ENCODE data around the gene TSHZ2. TPM values are rescaled to one million over a fixed set of nuclear protein-coding genes. Genes with fewer than 3 reads are reported as not detected.

The TSHZ2 gene
- total and polyA plus RNA-seq, 2 of the 4 experiments (the other 2 are of a cell fraction): under 0.01 to 0.02 TPM

- Histone ChIP-seq H4K20me1 (ENCODE audit: insufficient read depth, low read length) (no peaks in the 10 kb centered on the region), H2BK15ac (ENCODE audit: low read depth, low read length) (no peak overlapping the region), H3K56ac (ENCODE audit: extremely low read depth, insufficient read depth, low read length) (no peak overlapping the region), H3K9ac (ENCODE audit: low read depth, low read length) (no peak overlapping the region), H4K91ac (ENCODE audit: insufficient read depth, low read depth, low read length) (no peak overlapping the region), H2BK120ac (ENCODE audit: low read depth, low read length) (no peak overlapping the region), H3K23ac (ENCODE audit: low read depth, low read length) (no peak overlapping the region), H3K79me1 (ENCODE audit: low read depth in 1 of 2, low read length in 2 of 2) (no peaks in the 10 kb centered on the region), H3K4me3 (ENCODE audit: insufficient read depth, low read depth, low read length) (no peak overlapping the region), H3K4me1 (ENCODE audit: control insufficient read depth, insufficient read depth, low read length) (no peaks in the 10 kb centered on the region), H3K9me3 (ENCODE audit: control insufficient read depth, insufficient read depth, low read length) (no peaks in the 10 kb centered on the region), H2AK9ac (replicated peaks; ENCODE audit: low read depth, low read length, poor library complexity) (no peak overlapping the region), H4K8ac (ENCODE audit: low read depth in 2 of 2, low read length in 2 of 2) (no peak overlapping the region), H3K4me2 (ENCODE audit: low read depth, low read length) (no peak overlapping the region), H3K18ac (ENCODE audit: low read depth, low read length) (no peak overlapping the region), H3K27ac (ENCODE audit: insufficient read depth, low read length) (no peak overlapping the region), H2BK20ac (ENCODE audit: low read depth, low read length) (no peak overlapping the region), H3K27me3 (ENCODE audit: control insufficient read depth, insufficient read depth, low read length) (no peaks in the 10 kb centered on the region), H2BK5ac (ENCODE audit: low read depth, low read length, poor library complexity, severe bottlenecking) (no peak overlapping the region), H3K36me3 (ENCODE audit: control insufficient read depth, insufficient read depth, low read length) (no peaks in the 10 kb centered on the region), H3K14ac (replicated peaks; ENCODE audit: low read depth, low read length) (no peak overlapping the region), H4K5ac (ENCODE audit: low read depth, low read length) (no peak overlapping the region), H2AK5ac (ENCODE audit: low read depth, low read length) (no peak overlapping the region), H2AFZ (replicated peaks; ENCODE audit: low read length, poor library complexity) (no peak overlapping the region), H3K4ac (ENCODE audit: low read depth, low read length) (no peak overlapping the region), H3K9me1 (ENCODE audit: insufficient read depth, low read length) (no peaks in the 10 kb centered on the region)
- no CpG with 5 or more reads among the region's 3 CpGs for WGBS, 2 experiments (ENCODE audit: extremely low coverage in 2 of 2, insufficient read length in 1 of 2)
- BruUV-seq (replicated peaks): no TSS peak
- no peak for ATAC-seq (ENCODE audit: low read depth)
- ChIA-PET POLR2A (ENCODE audit: unreplicated experiment) (no interaction called here), CTCF (no interaction called here)
- in situ Hi-C loops (cut with MboI; ENCODE audit: low sequenced_read_pairs): no loop called here
- TF ChIP-seq RCOR1 (IDR thresholded peaks at IDR 0.05; ENCODE audit: insufficient replicate concordance, low read length) (no peak), NFE2L2 (IDR thresholded peaks at IDR 0.05; ENCODE audit: low read depth, low read length) (no peak), POLR2A (IDR thresholded peaks at IDR 0.05; ENCODE audit: low read depth, low read length) (no peak), BHLHE40 (IDR thresholded peaks at IDR 0.05; ENCODE audit: low read depth, low read length) (no peak), USF2 (IDR thresholded peaks at IDR 0.05; ENCODE audit: low read depth, low read length) (no peak)
- dilution Hi-C loops (cut with HindIII; ENCODE audit: low sequenced_read_pairs, unreplicated experiment): no loop called here
- DNase-seq: no peak
- intact Hi-C loops (cut with micrococcal nuclease): no loop called here
Observed at GRCh38 chr20:53384392-53384791, 412.2 kb downstream of the TSHZ2 start.

Data from IMR-90 (cell line).